ENCODE results near the gene NAV2.

The NAV2 gene

GRCh38 chr11:20137637-20138036 is 425.0 kb downstream of the NAV2 start:
- Histone ChIP-seq H3K9me3 (replicated peaks; ENCODE audit: insufficient read depth, low read length) (no peaks in the 10 kb centered on the region), H3K9me2 (replicated peaks; ENCODE audit: insufficient read depth, low read length) (no peaks in the 10 kb centered on the region), H2AFZ (ENCODE audit: low read length) (no peak overlapping the region), H3K36me3 (replicated peaks; ENCODE audit: insufficient read depth, low read length) (no peaks in the 10 kb centered on the region), H3K79me2 (ENCODE audit: low read length) (no peaks in the 10 kb centered on the region), H4K20me1 (ENCODE audit: insufficient read depth, low read length) (no peaks in the 10 kb centered on the region), H3K4me3 (ENCODE audit: low read length) (no peak overlapping the region), H3K27me3 (replicated peaks; ENCODE audit: insufficient read depth, low read length) (no peaks in the 10 kb centered on the region), H3K4me1 (ENCODE audit: low read length) (no peaks in the 10 kb centered on the region), H3K27ac (ENCODE audit: low read length) (no peak overlapping the region), H3K9ac (ENCODE audit: low read length) (no peak overlapping the region), H3K4me2 (ENCODE audit: low read depth, low read length) (no peak overlapping the region), H3F3A (ENCODE audit: insufficient read depth, low read length) (no peaks in the 10 kb centered on the region)
- DNase-seq, result no peak
- no peak for TF ChIP-seq EZH2phosphoT487 (IDR thresholded peaks at IDR 0.05; ENCODE audit: low read length)
- no peak for TF ChIP-seq EZH2 (optimal IDR thresholded peaks at IDR 0.05; ENCODE audit: low read depth, low read length)
- TF ChIP-seq CTCF (IDR thresholded peaks at IDR 0.05; ENCODE audit: low read length), result no peak

DNA sequence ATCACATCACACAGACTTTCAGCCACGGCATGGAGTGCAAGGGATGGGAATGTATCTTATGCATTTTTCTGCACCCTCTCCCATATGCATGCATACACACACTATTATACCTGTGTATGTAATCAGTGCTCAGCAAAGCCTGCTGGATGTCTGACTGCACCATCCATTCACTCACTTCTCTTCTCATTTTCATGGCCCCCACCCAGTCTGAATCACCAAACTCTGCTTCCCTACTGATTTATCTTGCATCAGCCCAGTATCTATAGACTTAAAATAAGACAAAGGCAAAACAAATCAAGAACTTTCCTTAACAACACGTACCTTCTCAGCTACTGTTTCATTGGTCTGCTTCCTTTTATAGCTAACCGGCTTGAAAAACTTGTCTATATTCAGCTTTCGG is 426.1 kb downstream of the NAV2 start:
- no peak for DNase-seq
- no peaks in the 10 kb centered on the region for H3K9me2 ChIP-seq (replicated peaks; ENCODE audit: insufficient read depth, low read length)
- H4K20me1 ChIP-seq (ENCODE audit: insufficient read depth, low read length), result no peaks in the 10 kb centered on the region
- H3K27me3 ChIP-seq (replicated peaks; ENCODE audit: insufficient read depth, low read length), result no peaks in the 10 kb centered on the region
- no peak overlapping the region for H3K9ac ChIP-seq (ENCODE audit: low read length)
- no peaks in the 10 kb centered on the region for H3K4me1 ChIP-seq (ENCODE audit: low read length)
- TF ChIP-seq CTCF (IDR thresholded peaks at IDR 0.05; ENCODE audit: low read length) (no peak), EZH2phosphoT487 (IDR thresholded peaks at IDR 0.05; ENCODE audit: low read length) (no peak), EZH2 (optimal IDR thresholded peaks at IDR 0.05; ENCODE audit: low read depth, low read length) (no peak)
- H3K9me3 ChIP-seq (replicated peaks; ENCODE audit: insufficient read depth, low read length), result no peaks in the 10 kb centered on the region
- H2AFZ ChIP-seq (ENCODE audit: low read length), result no peak overlapping the region
- H3K4me3 ChIP-seq (ENCODE audit: low read length), result no peak overlapping the region
- H3K27ac ChIP-seq (ENCODE audit: low read length), result no peak overlapping the region
- H3F3A ChIP-seq (ENCODE audit: insufficient read depth, low read length), result no peaks in the 10 kb centered on the region
- H3K4me2 ChIP-seq (ENCODE audit: low read depth, low read length), result no peak overlapping the region
- H3K36me3 ChIP-seq (replicated peaks; ENCODE audit: insufficient read depth, low read length), result no peaks in the 10 kb centered on the region
- no peaks in the 10 kb centered on the region for H3K79me2 ChIP-seq (ENCODE audit: low read length)

DNA sequence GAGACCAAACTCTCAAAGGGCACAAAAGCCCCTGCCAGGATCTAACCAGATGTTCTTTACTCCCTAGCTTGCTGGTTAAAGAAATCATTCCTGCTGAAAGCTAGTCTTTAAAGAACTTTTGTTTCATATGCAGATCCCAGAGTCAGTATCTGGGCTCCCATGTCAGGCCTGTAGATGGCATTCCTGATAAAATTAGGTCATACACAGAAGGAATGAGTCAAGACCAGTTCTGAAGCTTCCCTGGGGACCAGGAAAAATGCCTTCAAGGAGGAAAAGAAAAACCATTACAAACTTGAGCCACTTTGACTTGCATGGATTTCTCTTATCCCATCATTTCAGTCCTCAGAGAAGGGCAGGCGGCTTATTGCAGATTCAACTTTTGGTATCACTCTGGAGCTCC is 441.7 kb downstream of the NAV2 start:
- no peak overlapping the region for H3K4me3 ChIP-seq (ENCODE audit: low read length)
- H3K27me3 ChIP-seq (replicated peaks; ENCODE audit: insufficient read depth, low read length), result peaks cover 37% of the 10 kb centered on the region
- TF ChIP-seq EZH2phosphoT487 (IDR thresholded peaks at IDR 0.05; ENCODE audit: low read length), result no peak
- TF ChIP-seq EZH2 (optimal IDR thresholded peaks at IDR 0.05; ENCODE audit: low read depth, low read length), result no peak
- TF ChIP-seq CTCF (IDR thresholded peaks at IDR 0.05; ENCODE audit: low read length), result no peak
- H3K9me2 ChIP-seq (replicated peaks; ENCODE audit: insufficient read depth, low read length), result no peaks in the 10 kb centered on the region
- H3K27ac ChIP-seq (ENCODE audit: low read length), result no peak overlapping the region
- H3K4me2 ChIP-seq (ENCODE audit: low read depth, low read length), result no peak overlapping the region
- no peaks in the 10 kb centered on the region for H3K36me3 ChIP-seq (replicated peaks; ENCODE audit: insufficient read depth, low read length)
- H3K9ac ChIP-seq (ENCODE audit: low read length), result no peak overlapping the region
- H3F3A ChIP-seq (ENCODE audit: insufficient read depth, low read length), result 0 out of 2 replicates have a peak, but pooled peaks cover 3% of the 10 kb centered on the region
- no peak for DNase-seq
- no peak overlapping the region for H2AFZ ChIP-seq (ENCODE audit: low read length)
- no peaks in the 10 kb centered on the region for H3K9me3 ChIP-seq (replicated peaks; ENCODE audit: insufficient read depth, low read length)
- H4K20me1 ChIP-seq (ENCODE audit: insufficient read depth, low read length), result no peaks in the 10 kb centered on the region
- H3K79me2 ChIP-seq (ENCODE audit: low read length), result no peaks in the 10 kb centered on the region
- H3K4me1 ChIP-seq (ENCODE audit: low read length), result no peaks in the 10 kb centered on the region
